Omental fat pad (tissue), 4 donors: ENCODE measurements around the gene RBM26. TPM values are rescaled to one million over a fixed set of nuclear protein-coding genes. Genes with fewer than 3 reads are reported as not detected.

ENCODE experiments used
- ATAC-seq: fragments of 150-250 bp; one replicate; pipeline ENCODE4 v1.9.1; 2016; ENCODE audit warnings: mild to moderate bottlenecking, moderate library complexity; ENCODE audit not compliant: low FRiP score
- DNase-seq: peaks from one replicate; pipeline ENCODE4 v3.0.0-alpha.2; 2019; ENCODE audit warnings: low spot score
- CTCF ChIP-seq, 3 donors: fragments of 450-650 bp; IDR thresholded peaks; one replicate each; pipeline ENCODE4 v1.5.1; 2016 to 2017; ENCODE audit warnings: antibody characterized with exemption in 3 of 3, mild to moderate bottlenecking in 3 of 3, moderate library complexity in 2 of 3
- total RNA-seq, 4 donors: library from RNA; depleted of rRNA; stranded (reverse); fragments of >200 nt; gene quantifications; one replicate each; pipeline ENCODE4 v1.1.0, GENCODE V29; 2016

The RBM26 gene
- total RNA-seq, 4 donors from 2014 or later, result 23.6 to 49.5 (median 34.1) TPM

GRCh38 chr13:79380997-79381396 is 25.1 kb downstream of the RBM26 start:
- ATAC-seq, result no peak
- no peak for TF ChIP-seq CTCF (IDR thresholded peaks at IDR 0.05)

GRCh38 chr13:79379274-79379673 is 26.8 kb downstream of the RBM26 start:
- no peak for ATAC-seq
- DNase-seq, result no peak
- TF ChIP-seq CTCF (IDR thresholded peaks at IDR 0.05), result no peak

More at GRCh38 chr13:79380997-79381396, 25.1 kb downstream of the RBM26 start:
- no peak for DNase-seq

- no peak for ATAC-seq
- TF ChIP-seq CTCF (IDR thresholded peaks at IDR 0.05), result no peak
These were observed 29.2 kb downstream of the RBM26 start for GRCh38 chr13:79376843-79377242.

GRCh38 chr13:79374578-79374977 is 31.5 kb downstream of the RBM26 start:
- TF ChIP-seq CTCF (IDR thresholded peaks at IDR 0.05), result no peak
- DNase-seq, result no peak
- ATAC-seq, result no peak

More at GRCh38 chr13:79376843-79377242, 29.2 kb downstream of the RBM26 start:
- no peak for DNase-seq

- ATAC-seq (no peak), DNase-seq (no peak)
- no peak for TF ChIP-seq CTCF (IDR thresholded peaks at IDR 0.05)
These were observed 32.1 kb downstream of the RBM26 start for GRCh38 chr13:79373916-79374315.

GRCh38 chr13:79369226-79369625 is 36.8 kb downstream of the RBM26 start:
- no peak for TF ChIP-seq CTCF (IDR thresholded peaks at IDR 0.05)
- DNase-seq, result no peak
- ATAC-seq, result no peak

GRCh38 chr13:79365981-79366380 is 40.1 kb downstream of the RBM26 start:
- ATAC-seq, result no peak
- no peak for DNase-seq
- TF ChIP-seq CTCF (IDR thresholded peaks at IDR 0.05), result no peak
